GM18508 (cell line): ENCODE data around the gene ZFYVE16.
"Not testable (repeated sequence)": the region's sequence is repeated elsewhere in the genome, so short reads cannot be mapped to it uniquely, and the experiment has no call there.

Experiments used
- ATAC-seq: cut with Tn5 transposase; IDR thresholded peaks from one replicate; pipeline ENCODE4 v1.9.1; 2021; ENCODE audit warnings: moderate number of reproducible peaks; ENCODE audit not compliant: insufficient read depth, unreplicated experiment

The ZFYVE16 gene

DNA sequence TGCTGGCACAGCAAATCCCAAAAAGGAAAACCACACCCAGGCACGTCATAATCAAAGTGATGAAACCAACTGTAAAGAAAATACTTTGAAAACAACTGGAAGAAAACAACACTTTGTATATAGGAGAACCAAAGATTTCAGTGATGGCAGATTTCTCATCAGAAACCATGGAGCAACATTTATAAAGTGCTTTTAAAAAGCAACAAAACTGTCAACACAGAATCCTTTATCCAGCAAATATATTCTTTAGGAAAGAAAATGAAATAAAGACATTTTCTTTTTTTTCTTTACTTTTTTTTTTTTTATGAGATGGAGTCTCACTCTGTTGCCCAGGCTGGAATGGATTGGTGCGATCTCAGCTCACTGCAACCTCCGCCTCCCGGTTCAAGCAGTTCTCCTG is 74.7 kb downstream of the ZFYVE16 start:
- no peak for ATAC-seq

DNA sequence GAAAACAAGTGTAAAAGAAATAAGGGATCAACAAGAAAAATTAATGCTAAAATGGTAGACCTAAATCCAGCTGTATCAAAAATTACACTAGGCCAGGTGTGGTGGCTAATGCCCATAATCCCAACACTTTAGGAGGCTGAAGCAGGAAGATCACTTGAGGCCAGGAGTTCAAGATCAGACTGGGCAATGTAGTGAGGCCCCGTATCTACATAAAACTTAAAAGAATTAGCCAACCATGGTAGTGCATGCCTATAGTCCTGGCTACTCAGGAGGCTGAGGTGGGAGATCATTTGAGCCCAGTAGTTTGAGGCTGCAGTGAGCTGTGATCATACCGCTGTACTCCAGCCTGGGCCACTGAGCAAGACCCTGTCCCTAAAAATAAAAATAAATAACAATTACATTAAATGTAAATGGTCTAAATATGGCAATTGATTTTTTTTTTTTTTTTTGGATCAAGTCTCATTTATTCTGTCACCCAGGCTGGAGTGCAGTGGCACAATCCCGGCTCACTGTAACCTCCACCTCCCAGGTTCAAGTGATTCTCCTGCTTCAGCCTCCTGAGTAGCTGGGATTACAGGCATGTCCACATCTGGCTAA is 75.9 kb downstream of the ZFYVE16 start:
- ATAC-seq = no peak

DNA sequence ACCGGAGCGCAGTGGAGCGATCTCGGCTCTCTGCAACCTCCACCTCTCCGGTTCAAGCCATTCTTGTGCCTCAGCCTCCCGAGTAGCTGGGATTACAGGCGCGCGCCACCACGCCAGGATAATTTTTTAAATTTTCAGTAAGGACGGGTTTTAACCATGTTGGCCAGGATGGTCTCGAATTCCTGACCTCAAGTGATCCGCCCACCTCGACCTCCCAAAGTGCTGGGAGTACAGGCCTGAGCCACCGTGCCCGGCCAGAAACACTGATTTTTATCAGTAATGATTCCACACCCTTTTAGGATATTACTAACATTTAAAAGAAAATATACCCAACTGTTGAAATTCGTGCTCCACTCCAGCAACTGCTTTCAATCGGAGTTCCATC is 79.6 kb downstream of the ZFYVE16 start:
- ATAC-seq = no peak

DNA sequence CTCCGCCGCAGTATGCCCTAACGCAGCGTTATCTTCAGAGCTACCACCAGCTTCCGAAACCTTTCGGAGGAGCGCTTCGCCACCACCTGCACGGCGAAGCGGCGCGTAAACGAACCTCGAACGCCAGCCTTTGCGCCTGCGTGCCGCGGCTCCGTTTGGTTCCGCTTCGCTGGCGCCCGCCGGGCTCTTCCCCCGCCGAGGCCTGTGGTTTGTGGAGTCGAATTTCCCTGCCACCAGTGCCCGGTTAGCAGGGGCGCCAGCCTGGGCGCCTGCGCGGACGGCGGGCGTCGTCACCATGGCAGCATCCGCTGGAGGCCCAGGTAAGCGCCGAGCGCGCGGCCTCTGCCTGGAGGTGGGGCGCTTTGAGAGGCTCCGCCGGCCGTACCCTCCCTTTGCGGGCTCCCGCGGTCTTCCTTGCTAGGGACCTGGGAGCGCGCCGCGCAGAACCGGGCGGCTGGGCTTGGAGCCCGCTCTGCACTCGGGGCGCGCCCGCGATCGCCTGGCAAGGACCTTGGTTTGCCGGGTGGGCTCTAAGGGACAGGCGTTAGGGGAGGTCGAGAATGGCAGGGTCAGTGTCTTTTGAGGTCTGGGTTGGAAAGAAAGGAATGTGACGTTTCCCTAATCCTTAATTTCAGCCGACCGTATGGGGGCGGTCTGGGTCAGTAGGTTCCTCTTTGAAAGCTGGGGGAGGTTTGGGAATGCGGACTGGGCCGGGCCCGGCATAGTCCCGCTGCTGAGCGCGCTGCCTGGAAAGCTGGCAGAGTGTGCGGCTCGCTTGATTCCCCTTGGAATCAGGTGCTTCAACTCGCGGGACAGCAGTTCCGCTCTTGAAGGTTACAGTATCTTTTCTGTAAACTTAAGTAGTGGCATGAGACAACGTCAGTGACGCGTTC is 80.2 kb downstream of the ZFYVE16 start, which contains the start of gene FAM151B:
Gene FAM151B, plus strand, starts transcription at position 272 of the 893 bp plus-strand sequence. Its CDS starts 24 bp downstream, at position 296.
- peak; percentile 71 for ATAC-seq

DNA sequence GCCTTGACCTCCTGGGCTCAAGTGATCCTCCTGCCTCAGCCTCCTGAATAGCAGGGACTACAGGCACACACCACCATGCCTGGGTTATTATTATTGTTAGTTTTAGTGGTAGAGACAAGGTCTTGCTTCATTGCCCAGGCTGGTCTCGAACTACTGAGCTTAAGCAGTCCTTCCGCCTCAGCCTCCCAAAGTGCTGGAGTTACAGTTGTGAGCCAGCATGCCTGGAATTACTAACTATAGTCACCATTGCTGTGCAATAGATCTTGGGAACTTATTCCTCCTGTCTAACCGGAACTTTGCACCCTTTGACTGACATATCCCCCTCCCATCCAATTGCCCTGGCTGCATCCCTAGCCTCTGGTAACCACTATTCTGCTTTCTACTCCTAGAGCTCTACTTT is 83.4 kb downstream of the ZFYVE16 start:
- ATAC-seq = no peak

DNA sequence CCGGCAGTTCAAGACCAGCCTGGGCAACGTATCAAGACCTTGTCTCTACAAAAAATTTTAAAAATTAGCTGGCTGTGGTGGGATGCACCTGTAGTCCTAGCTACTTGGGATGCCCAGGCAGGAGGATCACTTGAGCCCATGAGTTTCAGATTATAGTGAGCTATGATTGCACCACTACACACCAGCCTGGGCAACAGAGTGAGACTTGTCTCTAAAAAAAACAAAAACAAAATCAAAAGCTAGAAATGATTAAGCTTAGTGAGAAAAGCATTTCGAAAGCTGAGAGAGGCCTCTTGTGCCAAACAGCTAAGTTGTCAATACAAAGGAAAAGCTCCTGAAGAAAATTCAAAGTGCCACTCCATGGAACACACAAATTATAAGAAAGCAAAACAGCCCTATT is 84.9 kb downstream of the ZFYVE16 start:
- ATAC-seq = no peak

DNA sequence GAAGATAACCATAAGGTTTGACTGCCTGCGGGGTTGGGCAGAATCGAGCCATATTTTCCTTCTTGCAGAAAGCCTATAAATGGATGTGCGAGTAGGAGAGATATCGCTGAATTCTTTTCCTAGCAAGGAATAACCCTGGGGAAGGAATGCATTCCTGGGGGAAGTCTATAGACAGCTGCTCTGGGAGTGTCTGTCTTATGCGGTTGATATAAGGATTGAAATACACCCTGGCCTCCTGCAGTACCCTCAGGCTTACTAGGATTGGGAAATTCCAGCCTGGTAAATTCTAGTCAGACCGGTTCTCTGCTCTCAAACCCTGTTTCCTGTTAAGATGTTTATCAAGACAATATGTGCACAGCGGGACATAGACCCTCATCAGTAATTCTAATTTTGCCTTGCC is 85.6 kb downstream of the ZFYVE16 start:
- ATAC-seq = not testable (repeated sequence)

DNA sequence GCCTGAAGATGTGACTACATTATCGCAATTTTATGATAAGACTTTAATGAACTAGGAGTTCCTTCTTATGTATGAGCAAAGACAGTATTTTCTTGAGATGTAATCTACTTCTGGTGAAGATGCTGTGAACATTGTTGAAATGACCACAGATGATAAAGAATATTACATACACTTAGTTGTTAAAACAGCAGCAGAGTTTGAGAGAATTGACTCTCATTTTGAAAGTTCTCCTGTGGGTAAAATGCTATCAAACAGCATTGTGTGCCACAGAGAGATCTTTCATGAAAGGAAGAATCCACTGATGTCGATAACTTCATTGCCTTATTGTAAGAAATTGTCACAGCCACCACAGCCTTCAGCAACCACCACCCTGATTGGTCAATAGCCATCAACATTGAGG is 88.0 kb downstream of the ZFYVE16 start:
- ATAC-seq = no peak

DNA sequence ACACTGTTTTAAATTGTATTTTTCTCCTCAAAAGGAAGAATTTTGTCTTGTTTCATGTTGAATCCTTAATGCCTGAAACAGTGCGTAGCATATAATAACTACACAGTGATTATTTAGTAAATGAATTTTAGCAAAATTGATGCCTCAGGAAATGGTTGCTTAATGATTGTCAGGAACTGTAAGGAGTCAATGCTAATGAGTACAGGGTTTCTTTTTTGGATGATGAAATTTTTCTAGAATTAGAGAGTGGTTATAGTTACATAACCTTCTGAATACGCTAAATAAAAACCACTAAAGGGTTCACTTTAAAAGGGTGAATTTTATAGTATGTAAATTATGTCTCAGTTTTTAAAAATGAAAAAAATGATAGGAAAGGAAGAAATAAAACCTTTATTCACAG is 94.9 kb downstream of the ZFYVE16 start:
- ATAC-seq = no peak

DNA sequence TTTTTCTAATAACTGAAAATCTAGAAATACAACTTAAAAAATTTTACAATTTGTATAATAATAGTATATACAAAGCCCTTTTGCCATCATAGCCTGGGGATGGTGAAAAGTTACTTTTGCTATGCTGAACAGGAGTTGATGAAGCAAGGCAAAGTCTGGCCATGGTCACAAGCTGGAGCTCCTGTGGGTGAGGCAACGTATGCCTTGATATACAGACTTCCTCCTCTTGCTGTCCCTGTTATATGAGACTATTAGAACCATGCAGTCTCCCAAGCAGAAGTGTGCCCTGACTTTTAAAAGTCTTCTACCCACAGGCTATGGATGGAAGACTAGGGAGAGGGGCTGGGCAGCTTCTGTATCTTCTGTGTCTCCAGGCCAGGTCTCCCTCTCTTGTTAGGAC is 95.8 kb downstream of the ZFYVE16 start:
- ATAC-seq = no peak

DNA sequence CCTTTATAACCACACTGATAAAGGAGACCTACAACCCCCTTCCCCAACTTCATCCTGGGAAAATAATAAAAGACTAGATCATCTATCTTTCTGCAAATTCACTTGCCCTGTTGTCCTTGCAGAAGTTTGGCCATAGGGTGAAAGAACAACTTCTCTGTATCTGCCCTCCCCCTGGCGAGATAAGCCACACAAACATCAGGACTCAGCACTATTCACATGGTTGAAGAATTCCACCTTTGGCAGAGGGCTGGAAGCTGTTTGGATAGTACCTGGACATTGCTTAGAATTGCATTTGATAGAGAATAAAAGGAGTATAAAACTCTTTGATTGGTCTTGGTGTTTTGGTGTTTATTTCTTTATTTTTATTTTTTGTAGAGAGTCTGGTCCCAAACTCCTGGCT is 97.0 kb downstream of the ZFYVE16 start:
- ATAC-seq = no peak

DNA sequence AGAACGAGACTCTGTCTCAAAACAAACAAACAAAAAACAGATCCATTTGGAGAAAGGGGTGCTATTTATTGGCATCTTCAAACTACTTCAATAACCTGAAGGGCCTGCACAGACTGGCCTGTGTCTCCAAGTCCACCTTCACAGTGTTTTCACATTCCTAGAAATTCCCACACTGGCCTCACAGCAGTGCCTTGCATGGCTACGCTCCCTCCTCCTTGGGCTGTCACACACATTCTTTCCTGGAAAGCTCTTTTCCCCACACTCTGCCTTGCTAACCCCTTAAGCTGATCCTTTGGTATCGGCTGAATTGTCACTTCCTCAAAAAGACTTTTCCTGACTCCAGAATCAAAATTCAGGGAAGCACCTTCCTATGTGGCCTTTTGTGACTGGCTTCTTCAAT is 99.8 kb downstream of the ZFYVE16 start:
- no peak for ATAC-seq

DNA sequence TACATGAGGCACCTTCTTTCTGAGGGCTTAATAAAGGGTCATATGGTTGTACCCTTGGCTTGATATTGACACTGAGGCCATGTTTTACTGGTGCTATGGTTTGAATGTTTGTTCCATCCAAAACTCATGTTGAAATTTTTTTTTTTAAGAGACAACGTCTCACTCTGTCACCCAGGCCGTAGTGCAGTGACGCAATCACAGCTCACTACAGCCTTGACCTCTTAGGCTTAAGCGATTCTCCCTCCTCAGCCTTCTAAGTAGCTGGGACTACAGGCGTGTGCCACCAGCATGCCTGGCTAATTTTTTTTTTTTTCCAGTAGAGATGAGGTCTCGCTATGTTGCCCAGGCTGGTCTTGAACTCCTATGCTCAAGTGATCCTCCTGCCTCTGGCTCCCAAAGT is 101.0 kb downstream of the ZFYVE16 start:
- no peak for ATAC-seq

DNA sequence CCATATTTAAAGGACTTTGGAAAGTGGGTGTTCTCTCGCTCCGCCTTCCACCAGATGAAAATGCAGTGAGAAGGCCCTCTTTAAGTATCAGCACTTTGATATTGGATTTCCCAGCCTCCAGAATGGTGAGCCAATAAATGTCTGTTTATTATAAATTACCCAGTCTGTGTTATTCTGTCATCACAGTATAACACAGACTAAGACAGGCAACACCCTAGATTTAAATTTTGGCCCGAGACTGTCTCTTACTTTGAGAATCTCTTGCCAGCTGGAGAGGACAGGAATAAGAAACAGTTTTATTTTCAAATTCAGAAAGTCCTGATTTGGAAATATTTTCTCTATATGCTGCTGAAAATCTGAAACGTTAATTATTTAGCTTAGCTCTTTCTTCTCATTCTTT is 101.5 kb downstream of the ZFYVE16 start:
- ATAC-seq = no peak

DNA sequence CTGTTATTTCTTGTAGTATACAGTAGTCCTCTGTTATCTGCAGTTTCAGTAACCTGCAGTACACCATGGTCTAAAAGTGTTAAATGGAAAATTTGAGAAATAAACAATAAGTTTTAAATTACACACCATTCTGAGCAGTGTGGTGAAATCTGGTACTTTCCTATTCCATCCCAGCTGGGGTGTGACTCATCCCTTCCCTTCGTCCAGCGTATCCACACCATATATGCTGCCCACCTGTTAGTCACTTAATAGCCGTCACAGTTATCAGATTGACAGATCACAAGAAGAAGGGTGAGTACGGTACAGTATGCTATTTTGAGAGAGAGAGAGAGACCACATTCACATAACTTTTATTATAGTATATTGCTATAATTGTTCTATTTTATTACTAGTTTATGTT is 109.0 kb downstream of the ZFYVE16 start:
- ATAC-seq = peak; percentile 65
